PC-3 (cell line): ENCODE measurements around the gene SLC35E3. TPM values are rescaled to one million over a fixed set of nuclear protein-coding genes. Genes with fewer than 3 reads are reported as not detected.

Experiments
- ATAC-seq: fragments of 200-7000 bp; cut with Tn5 transposase; 2 replicates; pipeline ENCODE4 v1.9.1; 2020; ENCODE audit warnings: mild to moderate bottlenecking, moderate library complexity
- BruUV-seq: library from RNA; stranded (reverse); fragments of 400-500 nt; replicated peaks from 2 replicates; lab custom pipeline; 2021; lab: Mats Ljungman, UMichigan
- CTCF ChIA-PET: fragments of 300-600 bp; sonication (Branson Sonifier 250); formaldehyde crosslinking; loops from one replicate; lab custom pipeline; 2022; ENCODE audit warnings: antibody characterized with exemption; lab: Charles Lee
- POLR2A ChIA-PET: fragments of 300-600 bp; sonication (Branson Sonifier 250); formaldehyde crosslinking; loops from one replicate; lab custom pipeline; 2022; ENCODE audit warnings: antibody characterized with exemption; ENCODE audit not compliant: unreplicated experiment; lab: Charles Lee
- DNase-seq: peaks from one replicate; pipeline ENCODE4 v3.0.0-alpha.2; 2015
- H2AFZ ChIP-seq: fragments of 300-600 bp; sonication (generic); 2 replicates; pipeline ENCODE4 v1.6.0; 2016; ENCODE audit warnings: antibody characterized with exemption, low read length
- H3F3A ChIP-seq: fragments of 300-600 bp; sonication (generic); one replicate; pipeline ENCODE4 v1.6.0; 2017; ENCODE audit warnings: antibody characterized with exemption, low read length, control low read depth, mild to moderate bottlenecking; ENCODE audit not compliant: unreplicated experiment
- H3K27ac ChIP-seq: fragments of 300-600 bp; sonication (generic); 2 replicates; pipeline ENCODE4 v1.5.1; 2016; ENCODE audit warnings: mild to moderate bottlenecking, low read length
- H3K27me3 ChIP-seq: fragments of 300-600 bp; sonication (generic); 2 replicates; pipeline ENCODE4 v1.6.1; 2016; ENCODE audit warnings: low read length, mixed read lengths
- H3K36me3 ChIP-seq: fragments of 300-600 bp; sonication (generic); 2 replicates; pipeline ENCODE4 v1.6.1; 2016; ENCODE audit warnings: low read depth, mixed run types, low read length, mixed read lengths
- H3K4me1 ChIP-seq: fragments of 300-600 bp; sonication (generic); 2 replicates; pipeline ENCODE4 v1.5.1; 2016; ENCODE audit warnings: low read length; ENCODE audit not compliant: insufficient read depth
- H3K4me2 ChIP-seq: fragments of 300-600 bp; sonication (generic); 2 replicates; pipeline ENCODE4 v1.6.0; 2016; ENCODE audit warnings: low read length
- H3K4me3 ChIP-seq: fragments of 300-600 bp; sonication (generic); 2 replicates; pipeline ENCODE4 v1.5.1; 2016; ENCODE audit warnings: mild to moderate bottlenecking, low read length, mixed read lengths
- H3K79me2 ChIP-seq: fragments of 300-600 bp; sonication (generic); 2 replicates; pipeline ENCODE4 v1.6.1; 2017; ENCODE audit warnings: low read length, mixed read lengths
- H3K9ac ChIP-seq: fragments of 300-600 bp; sonication (generic); 2 replicates; pipeline ENCODE4 v1.6.0; 2016; ENCODE audit warnings: mild to moderate bottlenecking, low read length
- H3K9me2 ChIP-seq: fragments of 300-600 bp; sonication (generic); replicated peaks from 2 replicates; pipeline ENCODE4 v1.6.1; 2016; ENCODE audit warnings: mixed run types, low read length, mixed read lengths
- H3K9me3 ChIP-seq: fragments of 300-600 bp; sonication (generic); 2 replicates; pipeline ENCODE4 v1.6.1; 2016; ENCODE audit warnings: low read length, mixed read lengths
- H4K20me1 ChIP-seq: fragments of 300-600 bp; sonication (generic); 2 replicates; pipeline ENCODE4 v1.6.1; 2016; ENCODE audit warnings: low read length, mixed read lengths
- EZH2 ChIP-seq: fragments of 300-600 bp; sonication (generic); IDR thresholded peaks from one replicate; pipeline ENCODE4 v1.6.1; 2017; ENCODE audit warnings: antibody characterized with exemption, mild to moderate bottlenecking, low read length; ENCODE audit not compliant: unreplicated experiment
- EZH2phosphoT487 ChIP-seq: fragments of 300-600 bp; sonication (generic); IDR thresholded peaks from 2 replicates; pipeline ENCODE4 v1.6.1; 2018; ENCODE audit warnings: mild to moderate bottlenecking, antibody characterized with exemption, low read length, borderline replicate concordance
- intact Hi-C: fragments of 100-400 bp; cut with micrococcal nuclease; formaldehyde crosslinking; loops from 2 replicates; pipeline ENCODE4 v1.9.0; 2023
- total RNA-seq: library from RNA; depleted of rRNA; stranded (reverse); fragments of >200 nt; gene quantifications from 2 replicates; pipeline ENCODE4 v1.2.3, GENCODE V29; 2014
- TF ChIP-seq, protein P1 (sequence below): fragments of 300-600 bp; sonication (generic); conservative IDR thresholded peaks from 2 replicates; pipeline ENCODE4 v1.5.1; 2017; ENCODE audit warnings: antibody characterized with exemption, low read depth, mild to moderate bottlenecking, low read length

The SLC35E3 gene
- total RNA-seq, 1 experiment from 2014 or later, result 2.2 TPM

DNA sequence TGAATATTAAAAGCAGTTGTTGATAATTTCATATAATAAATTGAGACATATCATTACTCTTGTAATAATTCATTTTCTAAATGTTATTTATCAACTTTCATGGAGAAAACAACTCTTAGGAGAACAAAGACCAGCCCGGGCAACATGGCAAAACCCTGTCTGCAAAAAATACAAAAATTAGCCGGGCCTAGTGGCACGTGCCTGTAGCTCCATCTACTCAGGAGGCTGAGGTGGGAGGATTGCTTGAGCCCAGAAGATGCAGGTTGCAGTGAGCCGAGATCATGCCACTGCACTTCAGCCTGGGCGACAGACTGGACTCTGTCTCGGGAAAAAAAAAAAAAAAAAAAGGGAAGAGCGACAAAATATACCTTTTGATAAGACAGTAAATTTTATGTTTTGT is 21.2 kb downstream of the SLC35E3 start:
- Histone ChIP-seq H3K27ac (no peak overlapping the region), H3K4me1 (no peaks in the 10 kb centered on the region), H3K9me2 (no peaks in the 10 kb centered on the region), H3K27me3 (no peaks in the 10 kb centered on the region), H3K36me3 (no peaks in the 10 kb centered on the region), H3K9ac (no peak overlapping the region), H3K9me3 (no peaks in the 10 kb centered on the region), H4K20me1 (no peaks in the 10 kb centered on the region), H3K79me2 (no peaks in the 10 kb centered on the region), H3K4me2 (no peak overlapping the region), H3K4me3 (no peak overlapping the region), H3F3A (no peaks in the 10 kb centered on the region), H2AFZ (no peak overlapping the region)
- intact Hi-C loops, result no loop called here
- no peak for ATAC-seq
- DNase-seq, result no peak
- TF ChIP-seq EZH2phosphoT487 (no peak), EZH2 (no peak)
- TF ChIP-seq, protein P1, sequence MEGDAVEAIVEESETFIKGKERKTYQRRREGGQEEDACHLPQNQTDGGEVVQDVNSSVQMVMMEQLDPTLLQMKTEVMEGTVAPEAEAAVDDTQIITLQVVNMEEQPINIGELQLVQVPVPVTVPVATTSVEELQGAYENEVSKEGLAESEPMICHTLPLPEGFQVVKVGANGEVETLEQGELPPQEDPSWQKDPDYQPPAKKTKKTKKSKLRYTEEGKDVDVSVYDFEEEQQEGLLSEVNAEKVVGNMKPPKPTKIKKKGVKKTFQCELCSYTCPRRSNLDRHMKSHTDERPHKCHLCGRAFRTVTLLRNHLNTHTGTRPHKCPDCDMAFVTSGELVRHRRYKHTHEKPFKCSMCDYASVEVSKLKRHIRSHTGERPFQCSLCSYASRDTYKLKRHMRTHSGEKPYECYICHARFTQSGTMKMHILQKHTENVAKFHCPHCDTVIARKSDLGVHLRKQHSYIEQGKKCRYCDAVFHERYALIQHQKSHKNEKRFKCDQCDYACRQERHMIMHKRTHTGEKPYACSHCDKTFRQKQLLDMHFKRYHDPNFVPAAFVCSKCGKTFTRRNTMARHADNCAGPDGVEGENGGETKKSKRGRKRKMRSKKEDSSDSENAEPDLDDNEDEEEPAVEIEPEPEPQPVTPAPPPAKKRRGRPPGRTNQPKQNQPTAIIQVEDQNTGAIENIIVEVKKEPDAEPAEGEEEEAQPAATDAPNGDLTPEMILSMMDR, result no peak
- POLR2A ChIA-PET, result no interaction called here
- CTCF ChIA-PET, result no interaction called here
- BruUV-seq, result no TSS peak

GRCh38 chr12:68768431-68768939 is 22.5 kb downstream of the SLC35E3 start:
- H3K9me3 ChIP-seq, result no peaks in the 10 kb centered on the region
- no peaks in the 10 kb centered on the region for H3K27me3 ChIP-seq
- H4K20me1 ChIP-seq, result no peaks in the 10 kb centered on the region
- H3K36me3 ChIP-seq, result no peaks in the 10 kb centered on the region
- TF ChIP-seq EZH2 (no peak), EZH2phosphoT487 (no peak)
- TF ChIP-seq, protein P1, result no peak
- no TSS peak for BruUV-seq
- intact Hi-C loops, result no loop called here
- no peaks in the 10 kb centered on the region for H3K79me2 ChIP-seq
- no peak overlapping the region for H2AFZ ChIP-seq
- no peak overlapping the region for H3K27ac ChIP-seq
- H3K4me1 ChIP-seq, result no peaks in the 10 kb centered on the region
- no peak overlapping the region for H3K4me2 ChIP-seq
- ATAC-seq (no peak), DNase-seq (no peak)
- no peaks in the 10 kb centered on the region for H3F3A ChIP-seq
- POLR2A ChIA-PET, result no interaction called here
- no peak overlapping the region for H3K9ac ChIP-seq
- H3K9me2 ChIP-seq, result no peaks in the 10 kb centered on the region
- CTCF ChIA-PET, result no interaction called here
- no peak overlapping the region for H3K4me3 ChIP-seq

DNA sequence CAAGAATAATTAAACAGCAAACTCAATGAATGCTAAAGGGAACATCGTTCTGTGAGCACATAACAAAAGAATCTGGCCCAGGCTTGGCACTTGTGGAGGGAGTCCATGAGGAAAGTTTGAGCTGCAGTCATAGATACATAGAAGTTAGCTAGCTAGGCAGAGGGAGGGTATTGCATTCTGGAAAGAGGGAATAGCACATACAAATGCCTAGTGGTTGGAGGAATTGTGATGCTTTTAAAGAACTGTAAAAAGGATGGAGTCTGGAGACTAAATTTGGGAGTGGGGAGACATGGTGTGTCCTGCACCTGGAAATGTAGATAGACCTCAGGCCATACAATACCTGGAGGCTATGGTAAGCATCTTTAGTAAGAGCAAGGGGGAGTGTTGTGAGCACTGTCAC is 24.0 kb downstream of the SLC35E3 start:
- DNase-seq (no peak), ATAC-seq (no peak)
- H3K9ac ChIP-seq, result no peak overlapping the region
- H3K79me2 ChIP-seq, result no peaks in the 10 kb centered on the region
- no peaks in the 10 kb centered on the region for H3K4me1 ChIP-seq
- no peak overlapping the region for H2AFZ ChIP-seq
- H3K4me2 ChIP-seq, result no peak overlapping the region
- POLR2A ChIA-PET, result no interaction called here
- H3K4me3 ChIP-seq, result no peak overlapping the region
- no peaks in the 10 kb centered on the region for H3K36me3 ChIP-seq
- no peaks in the 10 kb centered on the region for H3K27me3 ChIP-seq
- H3F3A ChIP-seq, result no peaks in the 10 kb centered on the region
- CTCF ChIA-PET, result no interaction called here
- no peaks in the 10 kb centered on the region for H4K20me1 ChIP-seq
- no peaks in the 10 kb centered on the region for H3K9me3 ChIP-seq
- intact Hi-C loops, result no loop called here
- TF ChIP-seq, protein P1, result no peak
- TF ChIP-seq EZH2phosphoT487 (no peak), EZH2 (no peak)
- BruUV-seq, result no TSS peak
- H3K27ac ChIP-seq, result no peak overlapping the region
- no peaks in the 10 kb centered on the region for H3K9me2 ChIP-seq
